Measurements from ENCODE around the gene NES.

DNA sequence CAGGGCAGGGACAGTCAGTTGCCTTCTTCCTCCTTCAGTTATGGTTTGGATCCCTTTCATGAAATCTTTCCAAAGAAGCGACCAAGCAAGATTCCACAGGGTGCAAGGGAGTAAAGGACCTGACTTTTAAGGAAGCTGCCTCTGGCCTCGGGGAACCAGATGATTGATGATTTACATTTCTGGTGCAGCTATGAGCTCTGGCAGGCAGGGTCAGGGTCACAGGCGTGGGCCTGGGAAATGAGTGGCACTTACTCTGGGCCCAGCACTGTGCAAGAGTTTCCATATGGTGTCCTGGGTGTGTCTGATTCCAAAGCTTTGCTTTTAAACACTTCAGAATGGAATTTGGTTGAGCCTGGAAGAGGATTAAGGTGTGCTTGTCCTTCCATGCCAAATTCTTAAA lies 35.4 kb upstream of the NES start:
- no peak for TF ChIP-seq CTBP1 (IDR thresholded peaks at IDR 0.05; ENCODE audit: borderline replicate concordance)
- TF ChIP-seq FOXA1 (IDR thresholded peaks at IDR 0.05), result no peak
- no peak for TF ChIP-seq NFRKB (IDR thresholded peaks at IDR 0.05)
- no peak for TF ChIP-seq SP1 (IDR thresholded peaks at IDR 0.05)

All from HEK293T (cell line).